Panc1 (cell line): Measurements from ENCODE around the gene FGF2. TPM values are rescaled to one million over a fixed set of nuclear protein-coding genes. Genes with fewer than 3 reads are reported as not detected.
"Not testable (repeated sequence)": the region's sequence is repeated elsewhere in the genome, so short reads cannot be mapped to it uniquely, and the experiment has no call there.

Source experiments
- ATAC-seq: fragments of 200-7000 bp; cut with Tn5 transposase; 2 replicates; pipeline ENCODE4 v1.9.1; 2020; ENCODE audit warnings: mild to moderate bottlenecking, moderate library complexity
- BruUV-seq: library from RNA; stranded (reverse); fragments of 400-500 nt; replicated peaks from 2 replicates; lab custom pipeline; 2021; lab: Mats Ljungman, UMichigan
- CTCF ChIA-PET: fragments of 300-600 bp; sonication (Branson Sonifier 250); formaldehyde crosslinking; loops from one replicate; lab custom pipeline; 2022; ENCODE audit warnings: antibody characterized with exemption; lab: Charles Lee
- POLR2A ChIA-PET: fragments of 300-600 bp; sonication (Branson Sonifier 250); formaldehyde crosslinking; loops from one replicate; lab custom pipeline; 2022; ENCODE audit warnings: antibody characterized with exemption; lab: Charles Lee
- DNase-seq: peaks from one replicate; pipeline ENCODE4 v3.0.0-alpha.2; 2010; ENCODE audit warnings: low read depth, low spot score
- H3K27ac ChIP-seq: 2 replicates; pipeline ENCODE4 v1.5.1; 2011; ENCODE audit warnings: mild to moderate bottlenecking, low read length, inconsistent platforms
- H3K27me3 ChIP-seq: fragments of 200-500 bp; sonication (Bioruptor generic); 2 replicates; pipeline ENCODE4 v1.6.0; 2014; ENCODE audit warnings: low read length, inconsistent platforms; ENCODE audit not compliant: control insufficient read depth, insufficient read depth
- H3K36me3 ChIP-seq: fragments of 200-500 bp; sonication (Bioruptor generic); 2 replicates; pipeline ENCODE4 v1.5.1; 2014; ENCODE audit warnings: inconsistent platforms, mild to moderate bottlenecking, low read length, moderate library complexity; ENCODE audit not compliant: control insufficient read depth, insufficient read depth
- H3K4me1 ChIP-seq: 2 replicates; pipeline ENCODE4 v1.5.1; 2011; ENCODE audit warnings: inconsistent platforms, mild to moderate bottlenecking, low read length, moderate library complexity; ENCODE audit not compliant: control insufficient read depth, insufficient read depth
- H3K4me3 ChIP-seq, 2 experiments: 2 replicates each; pipeline ENCODE4 v1.5.1; 2011 to 2012; ENCODE audit warnings: low read depth in 2 of 2, low read length in 2 of 2, mild to moderate bottlenecking in 2 of 2, inconsistent platforms in 1 of 2, moderate library complexity in 1 of 2
- H3K9me3 ChIP-seq: fragments of 200-500 bp; sonication (Bioruptor generic); 2 replicates; pipeline ENCODE4 v1.5.1; 2014; ENCODE audit warnings: low read depth, mild to moderate bottlenecking, inconsistent platforms, low read length, moderate library complexity; ENCODE audit not compliant: control insufficient read depth, insufficient read depth
- POLR2AphosphoS5 ChIP-seq: IDR thresholded peaks from 2 replicates; pipeline ENCODE4 v1.6.1; 2012; ENCODE audit warnings: mild to moderate bottlenecking, low read depth, low read length, moderate library complexity
- SIN3A ChIP-seq: IDR thresholded peaks from 2 replicates; pipeline ENCODE4 v1.6.1; 2012; ENCODE audit warnings: low read depth, mild to moderate bottlenecking, low read length, moderate library complexity, borderline replicate concordance; ENCODE audit not compliant: insufficient read depth
- TCF7L2 ChIP-seq: IDR thresholded peaks from 2 replicates; pipeline ENCODE4 v1.6.1; 2011; ENCODE audit warnings: mild to moderate bottlenecking, low read depth, low read length, inconsistent platforms
- in situ Hi-C: cut with HindIII; loops from 2 replicates; pipeline ENCODE4 v1.10.0; 2016; ENCODE audit warnings: low sequenced_read_pairs, low pct_unique_long_range_greater_than_20kb
- intact Hi-C: fragments of 100-400 bp; cut with micrococcal nuclease; formaldehyde crosslinking; loops from one replicate; pipeline ENCODE4 v1.10.0; 2022; ENCODE audit not compliant: unreplicated experiment
- total RNA-seq: library from RNA; stranded (reverse); gene quantifications from one replicate; pipeline ENCODE4 v1.2.1, GENCODE V29; 2021; ENCODE audit not compliant: unreplicated experiment
- TF ChIP-seq, protein P1 (sequence below): fragments of 450-650 bp; IDR thresholded peaks from 2 replicates; pipeline ENCODE4 v1.5.1; 2017; ENCODE audit warnings: mild to moderate bottlenecking
- TF ChIP-seq, protein P2 (sequence below), 2 experiments: IDR thresholded peaks; 2 replicates each; pipeline ENCODE4 v1.6.1; 2011 to 2012; ENCODE audit warnings: low read depth in 2 of 2, control low read depth in 1 of 2, low read length in 1 of 2, mild to moderate bottlenecking in 1 of 2, moderate library complexity in 1 of 2; ENCODE audit not compliant: insufficient read depth in 1 of 2

Gene FGF2
- total RNA-seq, 1 experiment from 2014 or later = 21.7 TPM

DNA sequence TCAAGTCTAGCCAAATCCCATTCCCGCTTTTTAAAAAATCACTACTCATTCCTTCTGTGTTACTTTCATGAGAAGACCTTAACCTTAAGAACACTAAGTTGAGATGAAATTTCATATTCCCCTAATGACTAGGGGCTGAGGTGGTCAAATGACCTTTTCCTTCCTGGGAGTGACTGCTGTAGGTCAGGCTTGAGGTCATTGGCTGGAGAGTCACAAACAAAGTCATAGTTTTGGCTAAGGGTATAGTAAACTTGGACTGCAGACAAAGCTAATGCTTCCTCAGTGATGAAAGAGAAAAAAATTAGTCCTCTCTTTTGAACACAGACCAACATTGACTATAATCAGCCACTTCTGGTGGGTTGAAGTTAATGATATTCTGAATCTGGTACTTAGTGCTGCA lies 16.0 kb upstream of the FGF2 start:
- no peaks in the 10 kb centered on the region for H3K36me3 ChIP-seq
- H3K4me3 ChIP-seq = no peak overlapping the region
- ATAC-seq (no peak), DNase-seq (no peak)
- in situ Hi-C loops (no loop called here), intact Hi-C loops (no loop called here)
- CTCF ChIA-PET = no interaction called here
- no peak overlapping the region for H3K27ac ChIP-seq
- no peaks in the 10 kb centered on the region for H3K27me3 ChIP-seq
- no peaks in the 10 kb centered on the region for H3K4me1 ChIP-seq
- TF ChIP-seq, protein P1, sequence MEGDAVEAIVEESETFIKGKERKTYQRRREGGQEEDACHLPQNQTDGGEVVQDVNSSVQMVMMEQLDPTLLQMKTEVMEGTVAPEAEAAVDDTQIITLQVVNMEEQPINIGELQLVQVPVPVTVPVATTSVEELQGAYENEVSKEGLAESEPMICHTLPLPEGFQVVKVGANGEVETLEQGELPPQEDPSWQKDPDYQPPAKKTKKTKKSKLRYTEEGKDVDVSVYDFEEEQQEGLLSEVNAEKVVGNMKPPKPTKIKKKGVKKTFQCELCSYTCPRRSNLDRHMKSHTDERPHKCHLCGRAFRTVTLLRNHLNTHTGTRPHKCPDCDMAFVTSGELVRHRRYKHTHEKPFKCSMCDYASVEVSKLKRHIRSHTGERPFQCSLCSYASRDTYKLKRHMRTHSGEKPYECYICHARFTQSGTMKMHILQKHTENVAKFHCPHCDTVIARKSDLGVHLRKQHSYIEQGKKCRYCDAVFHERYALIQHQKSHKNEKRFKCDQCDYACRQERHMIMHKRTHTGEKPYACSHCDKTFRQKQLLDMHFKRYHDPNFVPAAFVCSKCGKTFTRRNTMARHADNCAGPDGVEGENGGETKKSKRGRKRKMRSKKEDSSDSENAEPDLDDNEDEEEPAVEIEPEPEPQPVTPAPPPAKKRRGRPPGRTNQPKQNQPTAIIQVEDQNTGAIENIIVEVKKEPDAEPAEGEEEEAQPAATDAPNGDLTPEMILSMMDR = no peak
- TF ChIP-seq SIN3A = no peak
- POLR2A ChIA-PET = no interaction called here
- BruUV-seq = no TSS peak
- no peaks in the 10 kb centered on the region for H3K9me3 ChIP-seq

DNA sequence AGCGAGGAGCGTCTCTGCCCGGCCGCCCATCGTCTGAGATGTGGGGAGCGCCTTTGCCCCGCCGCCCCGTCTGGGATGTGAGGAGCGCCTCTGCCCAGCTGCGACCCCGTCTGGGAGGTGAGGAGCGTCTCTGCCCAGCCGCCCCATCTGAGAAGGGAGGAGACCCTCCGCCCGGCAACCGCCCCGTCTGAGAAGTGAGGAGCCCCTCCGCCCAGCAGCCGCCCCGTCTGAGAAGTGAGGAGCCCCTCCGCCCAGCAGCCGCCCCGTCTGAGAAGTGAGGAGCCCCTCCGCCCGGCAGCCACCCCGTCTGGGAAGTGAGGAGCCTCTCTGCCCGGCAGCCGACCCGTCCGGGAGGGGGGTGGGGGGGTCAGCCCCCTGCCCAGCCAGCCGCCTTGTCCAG lies 14.8 kb upstream of the FGF2 start:
- BruUV-seq, H3K4me1 ChIP-seq, POLR2A ChIA-PET, intact Hi-C loops, ATAC-seq, H3K27me3 ChIP-seq, H3K36me3 ChIP-seq, H3K27ac ChIP-seq, in situ Hi-C loops, DNase-seq, H3K4me3 ChIP-seq, CTCF ChIA-PET, H3K9me3 ChIP-seq: not testable (repeated sequence)

DNA sequence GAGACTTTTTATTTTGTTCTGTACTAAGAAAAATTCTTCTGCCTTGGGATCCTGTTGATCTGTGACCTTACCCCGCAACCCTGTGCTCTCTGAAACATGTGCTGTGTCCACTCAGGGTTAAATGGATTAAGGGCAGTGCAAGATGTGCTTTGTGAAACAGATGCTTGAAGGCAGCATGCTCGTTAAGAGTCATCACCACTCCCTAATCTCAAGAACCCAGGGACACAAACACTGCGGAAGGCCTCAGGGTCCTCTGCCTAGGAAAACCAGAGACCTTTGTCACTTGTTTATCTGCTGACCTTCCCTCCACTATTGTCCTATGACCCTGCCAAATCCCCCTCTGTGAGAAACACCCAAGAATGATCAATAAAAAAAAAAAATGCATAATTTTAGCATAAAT lies 13.8 kb upstream of the FGF2 start:
- CTCF ChIA-PET = interaction anchor here (0.6 kb wide), 1 partner anchor 299 kb away, joined by 3 read pairs; no protein-coding TSS in a partner anchor
- BruUV-seq, H3K4me1 ChIP-seq, DNase-seq, intact Hi-C loops, ATAC-seq, POLR2A ChIA-PET, H3K27me3 ChIP-seq, H3K9me3 ChIP-seq, H3K36me3 ChIP-seq, in situ Hi-C loops, H3K4me3 ChIP-seq, H3K27ac ChIP-seq: not testable (repeated sequence)

DNA sequence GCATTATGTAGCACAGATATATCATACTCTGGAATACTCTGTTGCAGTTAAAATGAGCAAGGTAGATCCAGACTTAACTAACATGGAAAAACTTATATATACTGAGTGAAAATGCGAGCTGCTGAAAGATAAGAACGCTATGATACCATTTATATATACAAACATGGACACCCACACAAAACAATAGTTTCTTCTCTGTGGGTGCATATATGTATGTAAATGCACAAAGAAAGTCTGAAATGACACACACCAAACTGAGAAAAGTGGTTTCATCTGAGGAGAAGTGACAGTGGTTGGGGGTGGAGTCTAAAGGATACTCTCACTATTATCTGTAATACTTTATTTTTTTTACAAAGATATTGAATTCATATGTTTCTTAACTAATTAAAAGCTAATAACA lies 12.2 kb upstream of the FGF2 start:
- ChIA-PET CTCF (no interaction called here), POLR2A (no interaction called here)
- Histone ChIP-seq H3K4me1 (no peaks in the 10 kb centered on the region), H3K36me3 (no peaks in the 10 kb centered on the region), H3K27me3 (no peaks in the 10 kb centered on the region), H3K9me3 (no peaks in the 10 kb centered on the region), H3K27ac (no peak overlapping the region), H3K4me3 (no peak overlapping the region)
- BruUV-seq = no TSS peak
- ATAC-seq = no peak
- intact Hi-C loops = no loop called here
- no peak for TF ChIP-seq POLR2AphosphoS5
- TF ChIP-seq TCF7L2 = no peak
- TF ChIP-seq, protein P1 = no peak
- TF ChIP-seq, protein P2, sequence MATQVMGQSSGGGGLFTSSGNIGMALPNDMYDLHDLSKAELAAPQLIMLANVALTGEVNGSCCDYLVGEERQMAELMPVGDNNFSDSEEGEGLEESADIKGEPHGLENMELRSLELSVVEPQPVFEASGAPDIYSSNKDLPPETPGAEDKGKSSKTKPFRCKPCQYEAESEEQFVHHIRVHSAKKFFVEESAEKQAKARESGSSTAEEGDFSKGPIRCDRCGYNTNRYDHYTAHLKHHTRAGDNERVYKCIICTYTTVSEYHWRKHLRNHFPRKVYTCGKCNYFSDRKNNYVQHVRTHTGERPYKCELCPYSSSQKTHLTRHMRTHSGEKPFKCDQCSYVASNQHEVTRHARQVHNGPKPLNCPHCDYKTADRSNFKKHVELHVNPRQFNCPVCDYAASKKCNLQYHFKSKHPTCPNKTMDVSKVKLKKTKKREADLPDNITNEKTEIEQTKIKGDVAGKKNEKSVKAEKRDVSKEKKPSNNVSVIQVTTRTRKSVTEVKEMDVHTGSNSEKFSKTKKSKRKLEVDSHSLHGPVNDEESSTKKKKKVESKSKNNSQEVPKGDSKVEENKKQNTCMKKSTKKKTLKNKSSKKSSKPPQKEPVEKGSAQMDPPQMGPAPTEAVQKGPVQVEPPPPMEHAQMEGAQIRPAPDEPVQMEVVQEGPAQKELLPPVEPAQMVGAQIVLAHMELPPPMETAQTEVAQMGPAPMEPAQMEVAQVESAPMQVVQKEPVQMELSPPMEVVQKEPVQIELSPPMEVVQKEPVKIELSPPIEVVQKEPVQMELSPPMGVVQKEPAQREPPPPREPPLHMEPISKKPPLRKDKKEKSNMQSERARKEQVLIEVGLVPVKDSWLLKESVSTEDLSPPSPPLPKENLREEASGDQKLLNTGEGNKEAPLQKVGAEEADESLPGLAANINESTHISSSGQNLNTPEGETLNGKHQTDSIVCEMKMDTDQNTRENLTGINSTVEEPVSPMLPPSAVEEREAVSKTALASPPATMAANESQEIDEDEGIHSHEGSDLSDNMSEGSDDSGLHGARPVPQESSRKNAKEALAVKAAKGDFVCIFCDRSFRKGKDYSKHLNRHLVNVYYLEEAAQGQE (IDR thresholded peaks at IDR 0.05; ENCODE audit: insufficient read depth in 1 of 2, low read depth in 2 of 2, low read length in 1 of 2) = no peak
- no peak for TF ChIP-seq SIN3A
- no peak for DNase-seq
- in situ Hi-C loops = no loop called here
